HUES6 (cell line): ENCODE data around the gene RAB20.

Experiments
- H3K27ac ChIP-seq: 2 replicates; pipeline ENCODE4 v1.7.0; 2013; ENCODE audit warnings: low read depth, mild to moderate bottlenecking, low read length, inconsistent platforms
- H3K27me3 ChIP-seq: 2 replicates; pipeline ENCODE4 v1.6.1; 2013; ENCODE audit warnings: low read length; ENCODE audit not compliant: control insufficient read depth, insufficient read depth
- H3K36me3 ChIP-seq: 2 replicates; pipeline ENCODE4 v1.6.1; 2013; ENCODE audit warnings: low read length; ENCODE audit not compliant: control insufficient read depth, insufficient read depth
- H3K4me1 ChIP-seq: 2 replicates; pipeline ENCODE4 v1.6.1; 2013; ENCODE audit warnings: low read length; ENCODE audit not compliant: control insufficient read depth, insufficient read depth
- H3K4me3 ChIP-seq: 2 replicates; pipeline ENCODE4 v1.5.1; 2013; ENCODE audit warnings: low read depth, low read length
- H3K9ac ChIP-seq: one replicate; pipeline ENCODE4 v1.6.1; 2013; ENCODE audit warnings: mild to moderate bottlenecking, low read length
- H3K9me3 ChIP-seq: 2 replicates; pipeline ENCODE4 v1.6.1; 2013; ENCODE audit warnings: low read depth, low read length; ENCODE audit not compliant: control insufficient read depth, insufficient read depth

RAB20 gene

GRCh38 chr13:110507678-110508381 lies 53.7 kb downstream of the RAB20 start:
- Histone ChIP-seq H3K27me3 (no peaks in the 10 kb centered on the region), H3K9me3 (no peaks in the 10 kb centered on the region), H3K27ac (no peak overlapping the region; the same call in 1 of the 2 replicates), H3K4me1 (peaks cover 11% of the 10 kb centered on the region; the same call in 1 of the 2 replicates), H3K4me3 (no peak overlapping the region), H3K36me3 (peaks cover 85% of the 10 kb centered on the region), H3K9ac (no peak overlapping the region)

- no peak overlapping the region for H3K9ac ChIP-seq
- H3K27ac ChIP-seq, result no peak overlapping the region; the same call in 1 of the 2 replicates
- H3K27me3 ChIP-seq, result no peaks in the 10 kb centered on the region
- H3K4me3 ChIP-seq, result no peak overlapping the region
- H3K36me3 ChIP-seq, result peaks cover 85% of the 10 kb centered on the region
- no peaks in the 10 kb centered on the region for H3K9me3 ChIP-seq
- H3K4me1 ChIP-seq, result peaks cover 11% of the 10 kb centered on the region; the same call in 1 of the 2 replicates
These were observed 54.5 kb downstream of the RAB20 start for GRCh38 chr13:110506859-110507566.

- Histone ChIP-seq H3K27ac (no peak overlapping the region), H3K9ac (no peak overlapping the region), H3K36me3 (peaks cover 85% of the 10 kb centered on the region), H3K4me1 (peaks cover 11% of the 10 kb centered on the region; the same call in 1 of the 2 replicates), H3K4me3 (no peak overlapping the region), H3K9me3 (no peaks in the 10 kb centered on the region), H3K27me3 (no peaks in the 10 kb centered on the region)
These were observed 55.1 kb downstream of the RAB20 start for GRCh38 chr13:110506396-110506795.

- Histone ChIP-seq H3K27me3 (no peaks in the 10 kb centered on the region), H3K9me3 (no peaks in the 10 kb centered on the region), H3K9ac (no peak overlapping the region), H3K36me3 (peaks cover 91% of the 10 kb centered on the region), H3K4me1 (peaks cover 10% of the 10 kb centered on the region; the same call in 1 of the 2 replicates), H3K27ac (no peak overlapping the region), H3K4me3 (no peak overlapping the region)
These were observed 55.9 kb downstream of the RAB20 start for GRCh38 chr13:110505594-110505993.

GRCh38 chr13:110503979-110504499 lies 57.5 kb downstream of the RAB20 start:
- H3K27ac ChIP-seq, result peak overlapping the region; percentile 48; the same call in 1 of the 2 replicates
- no peak overlapping the region for H3K9ac ChIP-seq
- no peaks in the 10 kb centered on the region for H3K4me1 ChIP-seq
- H3K9me3 ChIP-seq, result peaks cover 3% of the 10 kb centered on the region; the same call in 1 of the 2 replicates
- no peak overlapping the region for H3K4me3 ChIP-seq
- peaks cover 92% of the 10 kb centered on the region for H3K36me3 ChIP-seq
- H3K27me3 ChIP-seq, result no peaks in the 10 kb centered on the region

- H3K4me3 ChIP-seq, result no peak overlapping the region
- H3K27ac ChIP-seq, result peak overlapping the region; percentile 48; the same call in 1 of the 2 replicates
- H3K9ac ChIP-seq, result no peak overlapping the region
- H3K9me3 ChIP-seq, result peaks cover 3% of the 10 kb centered on the region; the same call in 1 of the 2 replicates
- no peaks in the 10 kb centered on the region for H3K27me3 ChIP-seq
- H3K4me1 ChIP-seq, result no peaks in the 10 kb centered on the region
- peaks cover 93% of the 10 kb centered on the region for H3K36me3 ChIP-seq
These were observed 58.3 kb downstream of the RAB20 start for GRCh38 chr13:110503037-110503901.

- Histone ChIP-seq H3K9me3 (peaks cover 10% of the 10 kb centered on the region; the same call in 1 of the 2 replicates), H3K36me3 (peaks cover 92% of the 10 kb centered on the region), H3K27me3 (no peaks in the 10 kb centered on the region), H3K27ac (no peak overlapping the region), H3K9ac (no peak overlapping the region), H3K4me3 (no peak overlapping the region), H3K4me1 (no peaks in the 10 kb centered on the region)
These were observed 60.3 kb downstream of the RAB20 start for GRCh38 chr13:110501188-110501587.

GRCh38 chr13:110500341-110500740 lies 61.2 kb downstream of the RAB20 start:
- H3K27me3 ChIP-seq, result no peaks in the 10 kb centered on the region
- no peaks in the 10 kb centered on the region for H3K4me1 ChIP-seq
- peaks cover 92% of the 10 kb centered on the region for H3K36me3 ChIP-seq
- no peak overlapping the region for H3K9ac ChIP-seq
- no peak overlapping the region for H3K4me3 ChIP-seq
- peaks cover 12% of the 10 kb centered on the region; the same call in 1 of the 2 replicates for H3K9me3 ChIP-seq
- H3K27ac ChIP-seq, result no peak overlapping the region

- no peaks in the 10 kb centered on the region for H3K4me1 ChIP-seq
- no peaks in the 10 kb centered on the region for H3K27me3 ChIP-seq
- peaks cover 96% of the 10 kb centered on the region for H3K36me3 ChIP-seq
- no peak overlapping the region for H3K9ac ChIP-seq
- H3K4me3 ChIP-seq, result no peak overlapping the region
- no peak overlapping the region for H3K27ac ChIP-seq
- peaks cover 12% of the 10 kb centered on the region; the same call in 1 of the 2 replicates for H3K9me3 ChIP-seq
These were observed 61.8 kb downstream of the RAB20 start for GRCh38 chr13:110499621-110500281.

- no peaks in the 10 kb centered on the region for H3K4me1 ChIP-seq
- H3K36me3 ChIP-seq, result peaks cover 94% of the 10 kb centered on the region
- H3K27ac ChIP-seq, result no peak overlapping the region
- no peaks in the 10 kb centered on the region for H3K27me3 ChIP-seq
- H3K9me3 ChIP-seq, result peaks cover 12% of the 10 kb centered on the region; the same call in 1 of the 2 replicates
- H3K4me3 ChIP-seq, result no peak overlapping the region
- no peak overlapping the region for H3K9ac ChIP-seq
These were observed 62.8 kb downstream of the RAB20 start for GRCh38 chr13:110498765-110499164.
